GM19238 (cell line): ENCODE data around the gene COQ10A.
"Not testable (repeated sequence)": the region's sequence is repeated elsewhere in the genome, so short reads cannot be mapped to it uniquely, and the experiment has no call there.

ENCODE experiments used
- DNase-seq: peaks from one replicate; pipeline ENCODE4 v3.0.0; 2011; ENCODE audit warnings: low spot score; ENCODE audit not compliant: insufficient read length

COQ10A gene

DNA sequence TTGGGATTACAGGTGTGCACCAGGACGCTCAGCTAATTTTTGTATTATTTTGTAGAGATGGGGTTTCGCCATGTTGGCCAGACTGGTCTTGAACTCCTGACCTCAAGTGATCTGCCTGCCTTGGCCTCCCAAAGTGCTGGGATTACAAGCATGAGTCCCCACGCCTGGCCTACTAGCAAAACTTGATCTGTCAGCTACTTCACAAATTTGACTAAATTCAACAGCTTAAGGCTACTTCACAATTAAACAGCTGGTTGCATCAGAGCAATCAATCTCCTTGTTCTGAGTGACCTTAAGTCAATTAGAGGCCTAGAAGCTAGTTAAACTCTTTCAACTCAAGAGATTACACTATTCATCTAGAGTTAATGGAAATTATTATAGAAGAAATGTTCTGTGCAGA, 12.2 kb downstream of the COQ10A start:
- DNase-seq: no peak

DNA sequence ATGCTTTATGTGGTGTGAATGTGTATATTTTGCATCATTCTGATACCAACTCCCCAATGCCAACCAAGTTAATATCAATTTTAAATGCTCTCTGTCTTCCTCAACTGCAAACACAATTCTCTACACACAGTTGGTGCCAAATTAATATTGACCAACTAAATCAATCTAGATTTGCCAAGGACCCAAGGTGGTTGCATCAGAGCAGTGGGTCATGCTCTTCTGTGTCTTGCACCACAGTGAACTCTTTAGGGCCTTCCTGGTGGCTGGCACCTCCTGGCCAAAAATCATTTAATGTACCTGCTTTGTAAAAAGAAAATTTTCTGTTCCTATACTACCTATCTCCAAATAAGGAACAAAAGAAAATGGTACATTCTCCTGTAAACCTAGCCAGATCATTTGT, 14.1 kb downstream of the COQ10A start:
- no peak for DNase-seq

DNA sequence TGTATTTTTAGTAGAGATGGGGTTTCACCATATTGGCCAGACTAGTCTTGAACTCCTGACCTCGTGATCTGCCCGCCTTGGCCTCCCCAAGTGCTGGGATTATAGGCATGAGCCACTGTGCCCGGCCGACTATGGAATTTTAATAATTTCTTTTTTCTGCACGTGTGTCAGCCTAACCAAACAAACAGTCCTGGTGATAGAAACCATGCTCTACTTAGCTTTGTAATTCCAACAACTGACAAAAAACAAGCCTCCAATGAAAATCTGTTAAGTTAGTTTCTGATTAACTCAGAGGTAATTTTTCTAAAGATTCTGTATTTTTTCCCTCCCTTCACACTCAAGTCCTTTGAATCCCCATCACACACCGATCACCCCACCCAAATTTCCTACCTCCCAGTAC, 15.3 kb downstream of the COQ10A start:
- DNase-seq: no peak

DNA sequence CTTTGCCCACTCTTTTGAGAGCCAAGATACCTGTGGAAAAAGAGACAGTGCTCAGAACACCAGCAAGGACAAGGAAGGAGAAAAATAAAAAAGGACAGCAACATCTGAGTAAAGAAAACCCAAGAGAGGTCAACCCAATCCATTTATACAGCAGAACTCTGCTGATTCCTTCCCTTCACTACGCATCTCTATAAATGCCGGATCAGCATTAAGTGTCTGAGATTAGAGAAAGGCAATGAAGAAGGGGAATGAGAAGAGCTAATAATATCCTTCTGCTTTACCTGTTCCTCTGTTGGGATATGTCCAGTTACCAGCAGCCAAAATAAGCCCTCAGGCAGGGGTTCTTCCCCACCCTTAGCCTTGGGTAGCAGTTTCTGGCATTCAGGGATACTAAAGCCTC, 15.8 kb downstream of the COQ10A start:
- DNase-seq: no peak

DNA sequence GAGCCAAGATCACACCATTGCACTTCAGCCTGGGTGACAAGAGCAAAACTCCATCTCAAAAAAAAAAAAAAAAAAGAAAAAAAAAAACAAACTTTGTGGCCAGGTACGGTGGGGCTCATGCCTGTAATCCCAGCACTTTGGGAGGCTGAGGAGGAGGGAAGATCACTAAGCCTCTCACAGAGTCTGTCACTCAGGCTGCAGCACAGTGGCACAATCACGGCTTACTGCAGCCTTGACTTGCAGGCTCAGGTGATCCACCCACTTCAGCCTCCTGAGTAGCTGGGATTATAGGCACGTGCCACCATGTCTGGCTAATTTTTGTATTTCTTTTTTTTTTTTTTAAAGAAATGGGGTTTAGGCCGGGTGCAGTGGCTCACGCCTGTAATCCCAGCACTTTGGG, 17.5 kb downstream of the COQ10A start:
- not testable (repeated sequence) for DNase-seq

DNA sequence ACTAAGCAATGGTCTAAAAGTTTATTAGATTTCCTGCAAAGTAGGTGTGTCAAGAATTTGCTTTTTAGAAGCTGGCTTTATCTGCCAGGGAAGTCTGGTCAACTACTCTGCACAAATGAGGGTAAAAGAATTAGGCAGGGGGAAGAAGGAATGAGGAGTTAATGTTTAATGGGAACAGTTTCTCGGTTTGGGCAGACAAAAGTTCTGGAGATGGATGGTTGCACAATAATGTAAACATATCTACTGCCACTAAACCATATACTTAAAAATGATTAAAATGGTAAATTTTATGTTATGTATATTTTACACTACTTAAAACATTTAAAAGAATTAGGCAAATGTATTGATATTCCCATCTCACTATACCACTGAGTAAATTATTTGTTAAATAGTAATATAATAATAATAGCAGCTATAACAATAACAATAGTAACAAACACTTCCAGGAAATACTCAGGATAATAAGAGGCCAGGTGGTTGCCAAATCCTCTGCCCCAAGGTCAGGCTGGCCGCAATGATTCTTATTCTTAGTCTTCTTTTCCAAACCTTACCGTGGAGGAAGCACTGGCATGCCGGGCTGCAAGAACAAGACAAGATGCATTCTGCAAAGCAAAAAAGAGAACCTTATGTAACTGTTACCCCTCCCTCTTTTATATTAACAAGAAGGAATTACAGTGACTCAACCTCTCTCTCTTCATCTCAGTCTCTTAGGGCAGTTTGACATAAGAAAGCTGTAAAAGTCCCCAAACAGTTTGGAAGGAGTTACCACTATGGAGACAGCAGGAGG, 19.5 kb downstream of the COQ10A start:
- DNase-seq: no peak

DNA sequence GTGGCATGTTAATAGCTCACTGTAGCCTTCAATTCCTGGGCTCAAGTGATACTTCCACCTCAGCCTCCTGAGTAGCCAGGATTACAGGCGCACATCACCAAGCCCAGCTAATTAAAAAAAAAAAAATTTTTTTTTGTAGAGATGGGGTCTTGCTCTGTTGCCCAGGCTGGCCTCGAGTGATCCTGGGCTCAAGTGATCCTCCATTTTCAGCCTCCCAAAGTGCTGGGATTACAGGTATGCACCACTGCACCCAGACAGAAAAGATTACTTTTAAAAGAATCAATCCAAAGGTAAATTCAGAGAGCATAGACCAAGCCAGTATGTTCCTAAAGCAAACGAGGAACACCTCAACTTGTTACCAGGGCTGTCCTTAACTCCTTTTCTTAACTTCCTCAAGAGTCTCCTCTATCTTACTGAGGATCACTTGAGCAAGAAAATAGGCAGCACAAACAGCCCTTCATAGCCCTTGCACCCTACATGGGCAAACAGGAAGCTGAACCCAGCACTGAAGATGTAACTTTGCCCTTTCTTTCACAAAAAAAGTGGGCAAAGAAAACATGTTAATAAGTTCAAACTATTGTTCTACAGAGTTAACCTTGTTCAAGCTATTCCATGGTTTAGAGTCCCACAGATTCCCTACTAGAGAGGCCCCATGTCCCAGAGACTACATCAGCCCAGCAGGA, 22.1 kb downstream of the COQ10A start:
- DNase-seq: no peak

DNA sequence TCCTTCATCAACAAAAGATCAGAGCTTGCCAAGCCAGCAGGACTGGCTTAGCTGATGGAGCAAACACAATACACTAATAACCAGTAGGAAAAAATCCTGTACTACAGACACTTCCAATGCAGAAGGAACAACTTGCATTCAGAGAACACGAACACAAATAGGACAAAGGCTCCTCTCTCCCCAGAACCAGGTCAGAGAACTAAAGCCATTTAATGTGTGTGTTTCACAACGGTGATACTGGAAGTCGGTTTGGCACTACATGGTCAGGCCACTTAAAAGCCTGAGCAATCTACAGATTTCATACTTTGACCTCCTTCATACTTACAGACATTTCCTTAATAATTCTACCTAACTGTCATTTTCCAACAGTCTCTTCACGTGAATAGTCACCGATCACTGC, 27.1 kb downstream of the COQ10A start:
- no peak for DNase-seq

DNA sequence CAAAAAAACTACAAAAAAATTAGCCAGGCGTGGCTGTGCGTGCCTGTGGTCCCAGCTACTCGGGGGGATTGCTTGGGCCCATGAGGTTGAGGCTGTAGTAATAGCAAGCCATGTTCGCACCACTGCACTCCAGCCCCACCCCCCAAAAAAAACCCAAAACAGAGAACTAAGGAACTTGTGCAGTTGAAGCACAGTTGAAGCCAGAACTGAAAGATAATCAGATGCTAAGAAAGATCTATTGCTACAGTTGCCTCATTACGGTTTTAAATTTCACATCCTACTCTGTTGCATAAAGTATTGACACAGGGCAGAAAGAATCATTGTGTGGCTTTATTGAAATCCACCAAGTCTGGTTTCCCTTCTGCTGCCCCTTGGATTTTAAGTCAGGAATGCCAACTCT, 29.6 kb downstream of the COQ10A start:
- DNase-seq: no peak

DNA sequence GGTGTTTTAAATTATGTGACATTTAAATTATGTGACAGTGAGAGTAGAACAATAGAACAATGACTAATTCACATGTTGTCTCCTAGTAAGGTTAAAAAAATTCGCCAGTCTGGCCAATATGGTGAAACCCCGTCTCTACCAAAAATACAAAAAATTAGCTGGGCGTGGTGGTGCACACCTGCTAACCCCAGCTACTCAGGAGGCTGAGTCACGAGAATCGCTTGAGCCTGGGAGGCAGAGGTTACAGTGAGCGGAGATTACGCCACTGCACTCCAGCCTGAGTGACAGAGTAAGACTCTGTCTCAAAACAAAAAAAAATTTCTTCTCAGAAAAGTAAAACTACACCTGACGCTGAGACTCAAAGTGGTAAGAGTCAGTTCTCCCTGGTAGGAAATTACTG, 30.7 kb downstream of the COQ10A start:
- no peak for DNase-seq

DNA sequence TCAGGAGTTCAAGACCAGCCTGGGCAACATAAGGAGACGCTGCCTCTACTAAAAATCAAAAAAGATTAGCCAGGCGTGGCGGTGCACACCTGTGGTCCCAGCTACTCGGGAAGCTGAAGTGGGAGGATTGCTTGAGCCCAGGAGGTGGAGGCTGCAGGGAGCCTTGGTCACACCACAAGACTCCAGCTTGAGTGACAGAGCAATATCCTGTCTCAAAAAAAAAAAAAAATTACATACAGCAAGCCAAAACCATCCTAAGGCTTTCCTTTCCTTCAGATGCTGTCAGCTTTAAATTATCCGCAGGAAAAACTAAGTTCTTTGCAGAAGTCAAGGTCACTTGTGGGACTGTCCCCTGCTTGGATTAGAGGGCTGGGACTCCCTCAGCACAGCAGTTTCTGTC, 32.1 kb downstream of the COQ10A start:
- no peak for DNase-seq

DNA sequence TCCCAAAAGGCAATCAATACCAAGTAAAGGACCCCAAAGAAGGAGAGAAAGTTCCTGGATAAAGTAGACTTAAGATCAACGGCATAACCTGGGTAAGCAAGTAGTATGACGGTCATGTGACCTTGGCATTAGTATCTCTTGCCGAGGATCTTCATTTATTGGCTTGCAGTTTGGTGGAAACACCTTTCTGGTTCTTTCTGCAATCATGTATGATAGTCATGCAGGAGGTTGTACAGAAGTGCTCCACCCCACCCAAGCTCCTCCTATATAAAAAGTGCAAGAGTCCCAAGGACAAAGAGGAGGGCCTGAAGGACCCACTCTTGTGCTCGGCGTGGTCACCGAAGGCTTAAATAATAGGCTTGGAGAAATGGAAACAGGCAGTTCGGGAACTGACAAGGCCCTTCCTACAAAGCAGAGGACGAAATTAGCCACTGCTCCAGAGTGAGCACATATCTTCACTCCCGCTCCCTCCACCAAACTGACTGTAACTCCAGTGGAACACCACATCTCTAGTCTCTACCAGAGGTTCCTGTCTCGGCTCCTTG, 32.6 kb downstream of the COQ10A start:
- no peak for DNase-seq

DNA sequence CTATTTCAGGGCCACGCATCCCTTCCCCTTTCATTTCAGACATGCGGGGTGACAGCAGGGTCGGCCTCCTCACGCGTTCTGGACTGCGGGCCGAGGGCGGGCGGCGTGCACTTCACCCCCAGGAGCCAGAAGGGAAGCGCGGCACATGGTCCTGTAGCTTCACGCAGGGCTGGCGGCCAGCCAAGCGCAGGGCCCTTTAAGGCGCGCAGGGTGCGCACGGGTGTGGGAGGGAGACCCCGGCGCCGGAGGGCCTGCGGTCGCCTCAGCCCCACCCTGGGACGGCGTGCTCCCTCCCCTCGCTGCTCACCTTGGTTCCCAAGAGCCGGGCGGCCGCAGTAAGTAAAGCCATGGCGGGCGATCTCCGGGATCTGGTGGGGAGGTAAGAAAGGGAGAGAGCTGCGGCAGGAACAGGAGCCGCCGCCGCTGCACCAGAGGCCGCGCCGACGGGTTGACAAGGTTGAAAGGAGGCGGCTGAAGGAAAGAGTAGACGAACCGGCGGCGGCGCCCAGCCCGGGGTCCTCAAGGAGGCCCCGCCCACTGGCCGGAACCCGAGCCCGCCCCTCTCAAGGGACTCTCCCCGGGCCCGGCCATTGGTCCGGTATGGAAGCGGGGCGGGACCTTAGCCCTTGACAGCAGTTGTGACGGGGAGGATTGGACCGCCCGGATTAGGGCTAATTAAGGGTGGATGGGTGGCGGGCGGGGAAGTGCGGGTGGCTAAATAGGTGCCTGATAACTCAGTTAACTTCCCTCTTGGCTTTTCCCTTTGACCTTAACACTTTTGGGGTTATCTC, 33.3 kb downstream of the COQ10A start, which contains the start of gene CS:
Gene CS, minus strand, starts transcription at position 478 of the 791 bp plus-strand sequence. Its CDS starts 129 bp downstream, at position 349.
- DNase-seq: peak; percentile 91

DNA sequence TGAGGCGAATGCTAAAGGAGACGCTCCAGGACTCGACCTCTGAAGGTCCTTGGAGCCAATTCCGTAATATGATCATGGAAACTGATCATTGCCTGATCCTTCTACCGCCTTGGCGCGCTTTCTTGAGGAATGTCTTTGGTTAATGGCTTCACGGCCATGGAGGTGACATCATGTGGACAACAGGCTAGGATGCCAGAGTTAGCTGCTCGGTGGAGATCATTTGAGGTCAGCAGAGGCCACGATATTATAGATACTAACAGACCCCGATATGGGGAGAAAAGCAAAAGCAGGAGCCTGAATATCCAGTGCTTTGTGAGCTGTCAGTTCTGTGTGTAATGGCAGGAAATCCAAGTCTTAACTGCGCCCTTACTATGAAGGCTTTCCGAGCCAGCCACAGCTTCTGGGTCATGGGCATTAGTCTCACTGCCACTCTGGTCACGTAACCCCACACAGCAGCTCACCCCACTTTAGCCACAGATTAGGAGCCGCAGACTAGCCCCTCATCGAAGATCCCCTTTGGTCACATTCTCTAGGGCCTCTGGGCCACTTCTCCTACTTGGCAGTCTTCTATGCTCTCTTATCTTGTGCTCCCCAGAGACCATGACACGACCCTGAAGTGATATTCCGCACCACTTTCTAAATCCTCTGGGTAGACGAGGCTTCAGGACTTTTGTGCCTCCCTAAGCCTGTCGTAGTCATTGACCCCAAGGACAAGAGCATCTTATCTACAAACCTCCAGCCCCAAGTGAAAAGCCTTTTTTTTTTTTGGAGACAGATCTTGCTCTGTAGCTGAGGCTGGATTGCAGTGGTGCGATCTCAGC, 34.1 kb downstream of the COQ10A start:
- DNase-seq: no peak

DNA sequence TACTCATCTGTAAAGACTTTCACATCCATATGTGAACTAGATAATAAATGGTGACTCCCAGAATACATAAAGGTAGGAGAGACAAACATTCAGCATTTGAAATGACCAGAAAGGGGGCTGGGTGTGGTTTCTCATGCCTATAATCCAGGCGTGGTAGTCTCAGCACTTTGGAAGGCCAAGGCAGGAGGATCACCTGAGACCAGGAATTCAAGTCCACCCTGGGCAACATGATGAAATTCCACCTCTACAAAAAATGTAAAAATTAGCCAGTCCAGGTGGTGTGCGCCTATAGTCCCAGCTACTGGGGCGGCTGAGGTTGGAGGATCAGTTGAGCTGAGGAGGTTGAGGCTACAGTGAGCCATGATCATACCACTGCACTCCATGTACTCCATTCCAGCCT, 37.5 kb downstream of the COQ10A start:
- DNase-seq: no peak

DNA sequence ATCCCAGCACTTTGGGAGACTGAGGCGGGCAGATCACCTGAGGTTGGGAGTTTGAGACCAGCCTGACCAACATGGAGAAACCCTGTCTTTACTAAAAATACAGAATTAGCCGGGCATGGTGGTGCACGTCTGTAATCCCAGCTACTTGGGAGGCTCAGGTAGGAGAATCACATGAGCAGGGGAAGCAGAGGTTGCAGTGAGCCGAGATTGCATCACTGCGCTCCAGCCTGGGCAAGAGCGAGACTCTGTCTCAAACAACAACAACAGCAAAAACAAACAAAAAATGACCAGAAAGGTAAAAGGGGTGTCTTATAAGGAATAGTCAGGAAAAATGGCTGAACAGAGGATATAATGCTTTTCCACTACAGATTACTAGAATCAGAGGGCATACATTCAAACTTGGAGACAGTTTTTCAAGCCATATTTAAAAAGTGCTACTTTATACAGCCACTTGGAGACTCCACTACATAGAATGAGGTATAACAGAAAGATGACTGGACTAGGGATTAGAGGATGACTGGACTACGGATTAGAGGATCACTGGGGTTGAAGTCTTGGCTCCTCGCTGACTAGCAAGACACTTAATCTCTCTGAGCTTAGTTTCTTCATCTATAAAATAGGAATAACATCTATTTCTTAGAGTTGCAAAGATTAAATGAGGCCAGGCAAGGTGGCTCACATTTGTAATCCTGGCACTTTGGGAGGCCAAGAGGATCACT, 38.3 kb downstream of the COQ10A start:
- no peak for DNase-seq

DNA sequence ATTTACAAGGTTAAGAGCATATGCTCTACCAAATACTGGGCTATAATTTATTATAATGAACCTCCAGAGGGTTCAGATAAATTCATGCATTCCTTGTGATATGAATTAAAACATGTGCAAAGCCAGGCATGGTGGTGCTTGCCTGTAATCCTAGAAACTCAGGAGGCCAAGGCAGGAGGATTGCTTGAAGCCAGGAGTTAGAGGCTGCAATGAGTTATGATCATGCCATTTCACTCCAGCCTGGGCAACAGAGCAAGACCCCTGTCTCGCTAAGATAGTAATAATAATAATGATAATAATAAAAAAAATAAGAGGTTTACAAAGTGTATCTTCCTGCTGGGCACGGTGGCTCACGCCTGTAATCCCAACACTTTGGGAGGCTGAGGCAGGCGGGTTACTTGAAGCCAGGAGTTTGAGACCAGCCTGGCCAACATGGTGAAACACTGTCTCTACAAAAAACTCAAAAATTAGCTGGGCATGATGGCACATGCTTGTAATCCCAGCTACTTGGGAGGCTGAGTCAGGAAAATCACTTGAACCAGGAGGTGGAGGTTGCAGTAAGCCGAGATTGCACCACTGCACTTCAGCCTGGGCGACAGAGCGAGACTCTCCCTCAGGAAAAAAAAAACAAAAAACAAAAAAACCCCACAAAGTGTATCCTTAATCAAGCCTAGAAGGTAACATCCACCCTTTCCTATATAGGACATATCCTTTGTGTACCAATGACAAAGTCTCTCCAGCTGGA, 40.7 kb downstream of the COQ10A start:
- DNase-seq: no peak

DNA sequence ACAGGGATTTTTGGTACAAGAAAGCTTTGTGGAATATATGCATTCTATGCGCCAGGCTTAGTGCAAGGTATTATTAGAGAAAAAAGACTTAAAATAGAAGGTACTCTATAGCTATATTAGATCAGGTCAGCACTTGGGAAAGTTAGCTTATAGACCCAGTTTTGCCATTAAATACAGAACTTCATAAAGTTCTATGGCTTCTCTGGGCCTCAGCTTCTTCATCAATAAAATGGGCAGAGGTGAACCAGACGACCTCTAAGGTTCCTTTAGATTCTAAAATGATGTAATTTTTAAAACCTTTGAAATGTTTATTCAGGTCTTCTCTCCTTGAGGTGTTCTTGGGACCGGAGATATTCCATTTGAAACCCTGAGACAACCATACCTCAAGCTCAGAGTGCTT, 42.0 kb downstream of the COQ10A start:
- DNase-seq: no peak

DNA sequence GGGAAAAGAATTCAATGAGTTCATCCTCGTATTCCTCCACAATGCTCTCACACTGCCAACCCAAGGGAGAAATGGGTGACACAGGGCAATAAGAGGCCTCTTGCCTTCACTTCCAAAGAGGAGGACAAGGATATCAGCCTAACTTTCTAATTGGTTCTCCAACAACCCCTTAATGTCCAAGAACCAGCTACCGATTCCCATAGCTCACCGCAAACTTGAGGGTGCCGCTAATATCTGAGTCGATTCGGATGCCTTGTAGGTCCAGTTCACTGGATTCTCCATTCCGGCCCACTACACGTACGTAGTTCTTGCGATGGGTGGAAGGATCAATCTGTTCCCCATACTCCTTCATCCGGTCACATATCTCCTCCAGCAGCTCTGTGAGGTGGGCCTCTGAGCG, 44.3 kb downstream of the COQ10A start:
- no peak for DNase-seq

DNA sequence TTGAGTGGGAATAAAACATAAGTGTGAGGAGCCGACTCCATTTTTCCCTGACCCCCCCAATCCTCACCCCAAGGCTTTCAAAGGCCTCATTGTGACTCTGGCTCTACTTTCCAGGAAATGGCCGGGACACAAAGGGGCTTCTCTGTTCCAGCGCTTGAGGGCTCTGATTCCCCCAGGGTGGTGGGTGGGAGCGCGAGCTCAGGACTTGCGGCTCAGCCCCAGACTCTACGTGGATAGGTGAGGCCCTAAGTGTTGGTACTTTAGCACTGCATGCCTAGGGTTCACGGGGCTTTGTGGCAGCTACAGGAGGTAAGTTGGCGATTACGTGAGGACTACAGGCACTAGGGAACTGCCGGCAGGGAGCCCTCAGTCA, 48.5 kb downstream of the COQ10A start:
- no peak for DNase-seq
